Common myeloid progenitor, CD34-positive (primary cell): ENCODE results near the gene FAM107A.

Experiments
- CTCF ChIA-PET: fragments of 350-600 bp; sonication (Branson Sonifier 250); formaldehyde crosslinking; loops from one replicate; lab custom pipeline; 2021; ENCODE audit warnings: antibody characterized with exemption; lab: Charles Lee
- POLR2A ChIA-PET: fragments of 350-600 bp; sonication (Branson Sonifier 250); formaldehyde crosslinking; loops from one replicate; lab custom pipeline; 2021; ENCODE audit warnings: antibody characterized with exemption; lab: Charles Lee
- DNase-seq, 3 donors: peaks; one replicate each; pipeline versions ENCODE4 v3.0.0 to v3.0.0-alpha.2; 2013
- H3K27ac ChIP-seq, 2 experiments: 1 replicate in 1 of 2; 2 replicates in 1 of 2; pipeline ENCODE4 v1.7.0; 2013; ENCODE audit warnings: inconsistent platforms in 2 of 2, low read length in 2 of 2, mild to moderate bottlenecking in 2 of 2, low read depth in 1 of 2, moderate library complexity in 1 of 2; ENCODE audit not compliant: severe bottlenecking in 2 of 2, insufficient read depth in 1 of 2, poor library complexity in 1 of 2
- H3K27me3 ChIP-seq, 5 experiments: replicated peaks in 2 of 5; 1 replicate in 3 of 5; 2 replicates in 2 of 5; pipeline versions ENCODE4 v1.6.1 to v1.7.0; 2013; ENCODE audit warnings: low read length in 4 of 5, mild to moderate bottlenecking in 2 of 5, moderate library complexity in 2 of 5, inconsistent platforms in 1 of 5; ENCODE audit not compliant: insufficient read depth in 5 of 5, control insufficient read depth in 4 of 5
- H3K36me3 ChIP-seq, 4 experiments: 1 replicate in 2 of 4; 2 replicates in 2 of 4; pipeline versions ENCODE4 v1.6.1 to v1.7.0; 2013; ENCODE audit warnings: low read length in 3 of 4, control low read depth in 1 of 4, mild to moderate bottlenecking in 1 of 4; ENCODE audit not compliant: control insufficient read depth in 4 of 4, insufficient read depth in 4 of 4
- H3K4me1 ChIP-seq, 4 experiments: 1 replicate in 3 of 4; 2 replicates in 1 of 4; pipeline versions ENCODE4 v1.6.1 to v1.7.1; 2013; ENCODE audit warnings: low read length in 3 of 4, mild to moderate bottlenecking in 3 of 4, control low read depth in 1 of 4, inconsistent platforms in 1 of 4, moderate library complexity in 1 of 4; ENCODE audit not compliant: control insufficient read depth in 4 of 4, insufficient read depth in 4 of 4; ENCODE audit errors: control extremely low read depth in 1 of 4
- H3K4me3 ChIP-seq, 7 experiments: 1 replicate in 4 of 7; 2 replicates in 3 of 7; pipeline versions ENCODE4 v1.5.1 to v1.7.0; 2013; ENCODE audit warnings: mild to moderate bottlenecking in 7 of 7, low read length in 6 of 7, moderate library complexity in 6 of 7, inconsistent platforms in 2 of 7, low read depth in 2 of 7, control low read depth in 1 of 7; ENCODE audit not compliant: insufficient read depth in 4 of 7, control insufficient read depth in 1 of 7; ENCODE audit errors: extremely low read depth in 1 of 7
- H3K9me3 ChIP-seq, 5 experiments: 1 replicate in 4 of 5; 2 replicates in 1 of 5; pipeline versions ENCODE4 v1.6.1 to v1.7.1; 2013; ENCODE audit warnings: low read length in 4 of 5, mild to moderate bottlenecking in 2 of 5, inconsistent platforms in 1 of 5, low read depth in 1 of 5, moderate library complexity in 1 of 5; ENCODE audit not compliant: control insufficient read depth in 4 of 5, insufficient read depth in 2 of 5; ENCODE audit errors: control extremely low read depth in 1 of 5
- whole genome bisulfite sequencing: methylation state at CpG from one replicate; pipeline ENCODE4 v1.1.5; 2013; ENCODE audit not compliant: insufficient coverage; 5-methylcytosine and 5-hydroxymethylcytosine counted together

The FAM107A gene

DNA sequence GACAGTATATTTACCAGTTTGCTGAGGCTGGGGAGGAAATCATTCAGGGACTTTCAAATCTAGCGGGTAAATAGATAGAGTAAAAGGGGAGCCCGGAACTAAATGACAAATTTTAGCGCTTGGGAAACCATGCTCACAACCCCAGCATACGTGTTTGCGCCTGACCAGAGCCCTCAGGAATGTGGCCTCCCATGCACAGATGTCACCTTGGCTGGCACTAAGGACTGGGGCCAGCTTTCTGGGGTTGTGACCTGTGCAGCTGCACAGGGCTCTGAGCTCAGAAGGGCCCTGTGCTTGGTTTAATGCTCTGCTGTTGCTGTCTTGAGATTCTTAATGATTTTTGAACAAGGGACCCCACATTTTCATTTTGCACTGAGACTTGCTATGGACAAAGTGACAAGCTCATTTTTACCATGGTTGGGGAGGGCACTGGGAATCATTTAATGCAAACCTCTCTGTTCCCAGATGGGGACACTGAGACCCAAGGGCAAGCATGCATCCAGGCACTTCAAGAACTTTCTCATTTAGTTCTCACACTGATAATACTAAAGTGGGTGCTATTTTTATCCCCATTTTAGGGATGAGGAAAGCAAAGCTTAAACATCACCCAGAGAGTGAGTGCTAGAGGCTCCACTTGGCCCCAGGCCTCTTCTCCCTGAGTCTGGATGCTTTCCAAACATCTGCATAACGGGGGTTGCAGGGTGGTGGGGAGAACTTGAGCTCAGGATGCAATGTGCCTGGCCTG, 44.1 kb upstream of the FAM107A start:
- CTCF ChIA-PET = interaction anchor here (1.0 to 20.3 kb wide), 4 partner anchors 12 to 50 kb away, joined by 3 to 239 read pairs (median 3); partner anchors contain the start of gene FAM107A
- H3K36me3 ChIP-seq = no peaks in the 10 kb centered on the region
- H3K4me3 ChIP-seq = no peak overlapping the region
- no peaks in the 10 kb centered on the region for H3K9me3 ChIP-seq
- no peak overlapping the region for H3K27ac ChIP-seq
- no peak for DNase-seq
- H3K27me3 ChIP-seq = no peaks in the 10 kb centered on the region
- 97% methylated on average over 6 of the region's 6 CpGs for WGBS
- H3K4me1 ChIP-seq = no peaks in the 10 kb centered on the region
- POLR2A ChIA-PET = no interaction called here

DNA sequence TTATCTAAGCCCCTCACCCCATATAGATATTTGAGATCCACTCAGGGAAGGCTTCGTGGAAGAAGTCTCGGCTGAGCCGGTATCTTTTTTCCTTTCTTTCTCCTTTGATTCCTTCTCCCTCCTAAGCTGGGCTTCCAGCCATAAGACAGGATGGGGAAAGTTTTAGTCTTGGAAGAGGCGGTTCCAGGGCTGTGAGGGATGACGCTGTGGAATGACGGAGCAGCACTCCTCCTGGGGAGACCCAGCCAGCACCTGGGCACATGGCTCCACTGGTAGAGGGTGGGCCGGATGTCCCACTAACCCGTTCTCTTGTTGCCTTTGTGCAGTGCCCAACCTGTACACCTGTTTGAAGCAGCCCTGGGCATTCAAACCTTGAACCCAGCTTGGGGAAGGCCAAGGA, 43.2 kb upstream of the FAM107A start:
- 94% methylated on average over 6 of the region's 8 CpGs for WGBS
- H3K27me3 ChIP-seq = no peaks in the 10 kb centered on the region
- no peak overlapping the region for H3K4me3 ChIP-seq
- ChIA-PET POLR2A (no interaction called here), CTCF (no interaction called here)
- no peak overlapping the region for H3K27ac ChIP-seq
- no peaks in the 10 kb centered on the region for H3K9me3 ChIP-seq
- no peaks in the 10 kb centered on the region for H3K4me1 ChIP-seq
- no peak for DNase-seq
- no peaks in the 10 kb centered on the region for H3K36me3 ChIP-seq

DNA sequence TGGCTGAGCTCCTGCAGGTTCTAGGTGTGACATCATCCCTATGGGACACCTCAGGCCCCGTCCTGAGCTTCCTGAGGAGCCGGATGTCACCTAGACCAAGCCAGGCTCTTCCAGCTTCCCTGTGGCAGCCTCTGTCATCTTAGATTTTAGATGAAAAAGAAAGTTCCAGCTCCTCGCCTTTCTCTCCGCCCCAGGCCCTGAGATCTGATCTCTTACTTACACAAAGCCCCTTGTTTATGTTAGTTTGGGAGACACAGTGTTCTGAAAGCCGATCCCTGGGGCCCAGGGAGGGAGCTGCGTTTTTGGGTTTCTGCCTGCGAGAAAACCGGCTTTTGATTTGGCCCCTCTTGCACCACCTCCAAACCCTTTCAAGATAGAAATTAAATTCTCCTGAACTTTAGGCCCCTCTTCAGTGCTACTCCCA, 40.2 kb upstream of the FAM107A start:
- WGBS = 95% methylated on average over 2 of the region's 8 CpGs
- H3K9me3 ChIP-seq = no peaks in the 10 kb centered on the region
- CTCF ChIA-PET = interaction anchor here (1.2 to 1.4 kb wide), 4 partner anchors 9 to 13 kb away, joined by 3 to 8 read pairs (median 4); no protein-coding TSS in a partner anchor
- no peak overlapping the region for H3K4me3 ChIP-seq
- no peaks in the 10 kb centered on the region for H3K4me1 ChIP-seq
- POLR2A ChIA-PET = no interaction called here
- no peaks in the 10 kb centered on the region for H3K36me3 ChIP-seq
- DNase-seq = no peak
- no peaks in the 10 kb centered on the region for H3K27me3 ChIP-seq
- H3K27ac ChIP-seq = no peak overlapping the region

DNA sequence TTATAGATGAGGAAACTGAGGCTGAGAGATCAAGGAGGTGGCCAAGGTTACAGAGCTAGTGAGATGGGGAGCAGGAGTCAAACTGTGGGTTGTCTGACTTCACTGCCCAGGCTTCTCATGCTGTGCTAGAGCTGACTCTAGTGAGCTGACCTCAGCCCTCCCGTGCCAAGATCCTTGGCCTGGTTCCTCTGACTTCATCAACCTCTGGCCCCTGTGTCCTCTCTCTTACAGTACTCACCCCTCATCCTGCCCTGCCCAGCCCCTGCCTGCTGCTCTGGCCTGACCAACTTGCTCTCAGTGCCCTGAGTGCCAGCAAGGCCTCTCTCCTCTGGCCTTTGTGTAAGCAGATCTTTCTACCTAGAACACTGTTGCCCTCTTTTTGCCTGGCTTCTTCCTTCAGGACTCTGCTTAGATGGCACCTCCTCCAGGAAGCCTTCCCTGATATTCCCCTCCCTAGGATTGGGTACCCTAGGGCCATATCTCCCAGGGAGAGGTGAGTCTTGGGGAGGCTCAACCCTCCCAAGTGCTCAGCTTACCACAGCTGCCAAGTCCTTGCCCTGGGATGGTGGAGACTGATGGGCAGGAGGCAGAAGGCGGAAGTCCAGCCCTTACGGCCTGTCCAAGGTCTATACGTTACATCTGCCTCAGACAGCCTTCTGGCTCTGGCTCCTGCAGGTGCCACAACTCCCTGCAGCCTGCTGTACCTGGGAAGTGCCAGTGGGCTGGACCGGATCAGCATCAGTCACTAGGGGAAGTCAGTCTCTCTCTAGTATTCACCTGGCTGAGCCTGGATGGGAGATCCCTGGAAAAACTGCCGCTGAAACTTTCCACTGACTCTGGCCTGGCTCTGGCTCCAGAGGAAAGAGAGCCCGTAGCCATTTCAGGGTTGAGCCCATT, 36.3 kb upstream of the FAM107A start:
- no peak overlapping the region for H3K27ac ChIP-seq
- H3K9me3 ChIP-seq = no peaks in the 10 kb centered on the region
- WGBS = 100% methylated on average over 7 of the region's 7 CpGs
- no peaks in the 10 kb centered on the region for H3K27me3 ChIP-seq
- DNase-seq = no peak
- no peaks in the 10 kb centered on the region for H3K4me1 ChIP-seq
- no peak overlapping the region for H3K4me3 ChIP-seq
- ChIA-PET CTCF (no interaction called here), POLR2A (no interaction called here)
- no peaks in the 10 kb centered on the region for H3K36me3 ChIP-seq

DNA sequence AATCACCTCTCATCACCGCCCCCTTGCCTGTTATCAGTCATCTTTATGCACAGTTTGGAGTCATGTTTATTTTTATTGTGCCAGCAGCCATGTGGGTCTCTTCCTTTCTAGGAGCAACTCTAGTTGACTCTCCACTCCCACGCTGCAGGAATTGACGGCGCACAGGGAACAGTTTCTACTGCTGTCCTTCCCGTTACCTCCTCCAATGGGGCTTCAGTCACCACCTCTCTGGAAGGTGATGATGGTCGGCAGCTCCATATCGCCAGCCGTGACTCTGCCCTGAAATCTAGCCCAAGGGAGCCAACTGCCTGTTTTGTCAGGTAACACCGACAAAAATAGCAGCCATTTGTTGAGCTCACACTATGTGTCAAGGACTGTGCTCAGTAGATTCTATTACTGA, 35.6 kb upstream of the FAM107A start:
- H3K9me3 ChIP-seq = no peaks in the 10 kb centered on the region
- no peaks in the 10 kb centered on the region for H3K4me1 ChIP-seq
- H3K4me3 ChIP-seq = no peak overlapping the region
- DNase-seq = no peak
- H3K36me3 ChIP-seq = no peaks in the 10 kb centered on the region
- ChIA-PET POLR2A (no interaction called here), CTCF (interaction anchor here (1.2 kb wide), 1 partner anchor 18 kb away, joined by 3 read pairs; no protein-coding TSS in a partner anchor)
- no peak overlapping the region for H3K27ac ChIP-seq
- 88% methylated on average over 7 of the region's 9 CpGs for WGBS
- peaks cover 0 to 2% (median 0%) of the 10 kb centered on the region in 5 experiments for H3K27me3 ChIP-seq

DNA sequence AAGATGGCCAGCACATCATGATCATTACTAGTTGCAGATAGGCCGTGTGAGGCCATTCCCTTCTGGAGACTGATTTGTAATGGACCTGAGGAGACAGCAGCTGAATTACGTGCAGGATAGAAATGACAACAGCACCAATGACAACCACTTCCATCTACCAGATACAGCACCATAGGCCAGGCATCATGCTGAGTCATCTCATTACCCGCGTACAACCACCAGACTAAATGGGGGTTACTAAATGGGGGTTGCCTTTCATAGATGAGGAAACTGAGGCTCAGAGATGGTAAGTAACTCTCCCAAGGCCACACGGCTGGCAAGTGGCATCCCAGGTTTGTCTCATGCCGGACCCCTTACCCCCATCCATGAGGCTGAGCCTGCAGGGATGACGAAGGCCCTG, 32.8 kb upstream of the FAM107A start:
- WGBS = 96% methylated on average over 4 of the region's 7 CpGs
- CTCF ChIA-PET = interaction anchor here (1.2 to 1.8 kb wide), 3 partner anchors 13 to 25 kb away, joined by 3 to 4 read pairs (median 4); no protein-coding TSS in a partner anchor
- H3K27ac ChIP-seq = no peak overlapping the region
- POLR2A ChIA-PET = interaction anchor here (0.6 kb wide), 1 partner anchor 571 kb away, joined by 8 read pairs; no protein-coding TSS in a partner anchor
- peaks cover 0 to 4% (median 0%) of the 10 kb centered on the region in 5 experiments for H3K27me3 ChIP-seq
- H3K9me3 ChIP-seq = peaks cover 0 to 3% (median 0%) of the 10 kb centered on the region in 5 experiments
- DNase-seq = peak in 2 of 3 donors; percentile 25 to 55
- no peak overlapping the region for H3K4me3 ChIP-seq
- H3K4me1 ChIP-seq = no peaks in the 10 kb centered on the region
- H3K36me3 ChIP-seq = no peaks in the 10 kb centered on the region
